GM21576 (cell line): ENCODE data around the gene HPRT1.
A peak's percentile ranks its signal among the peaks of the same experiment; 100 is the strongest.

Experiments
- ATAC-seq: cut with Tn5 transposase; IDR thresholded peaks from one replicate; pipeline ENCODE4 v1.9.1; 2021; ENCODE audit warnings: mild to moderate bottlenecking, moderate library complexity; ENCODE audit not compliant: unreplicated experiment

HPRT1 gene

DNA sequence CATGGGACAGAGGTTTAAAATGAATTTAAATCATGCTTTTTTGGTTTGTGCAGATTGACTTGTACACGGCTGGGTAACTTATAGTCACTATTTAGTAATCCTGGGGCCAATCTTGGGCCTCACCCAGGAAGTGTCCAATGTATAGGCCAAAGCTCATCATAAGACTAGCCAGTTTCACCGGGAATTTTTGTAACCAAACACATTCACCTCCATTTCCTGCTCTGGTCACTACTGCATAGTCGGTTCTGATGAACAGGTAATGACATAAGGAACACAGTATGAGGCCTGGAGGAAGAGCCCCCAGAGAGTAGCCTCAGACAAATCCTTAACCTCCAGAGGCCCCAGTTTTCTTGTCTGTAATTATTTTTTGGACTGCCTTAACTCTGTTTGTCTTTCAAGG lies 81.9 kb downstream of the HPRT1 start:
- ATAC-seq = no peak

- ATAC-seq = peak; percentile 67
Measured at GRCh38 chrX:134542485-134542884, 82.5 kb downstream of the HPRT1 start.

DNA sequence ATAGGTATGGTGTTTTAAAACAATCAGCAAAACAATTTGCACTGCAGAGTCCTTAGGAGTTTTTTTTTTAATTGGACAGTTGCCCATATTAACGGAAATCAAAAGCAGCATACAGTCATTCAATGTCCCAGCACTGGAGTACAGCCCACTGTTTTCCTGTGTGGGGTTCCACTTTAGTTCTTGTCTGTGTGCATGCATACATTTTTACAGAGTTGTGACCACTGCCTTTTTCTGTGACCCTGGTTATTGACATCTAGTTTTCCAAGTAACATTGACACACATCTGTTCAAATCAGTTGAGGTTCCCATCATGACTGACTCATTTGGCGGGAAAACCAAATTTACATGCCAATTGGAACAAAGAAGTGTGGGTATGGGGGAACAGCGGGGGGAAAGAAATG lies 83.3 kb downstream of the HPRT1 start:
- ATAC-seq = no peak

DNA sequence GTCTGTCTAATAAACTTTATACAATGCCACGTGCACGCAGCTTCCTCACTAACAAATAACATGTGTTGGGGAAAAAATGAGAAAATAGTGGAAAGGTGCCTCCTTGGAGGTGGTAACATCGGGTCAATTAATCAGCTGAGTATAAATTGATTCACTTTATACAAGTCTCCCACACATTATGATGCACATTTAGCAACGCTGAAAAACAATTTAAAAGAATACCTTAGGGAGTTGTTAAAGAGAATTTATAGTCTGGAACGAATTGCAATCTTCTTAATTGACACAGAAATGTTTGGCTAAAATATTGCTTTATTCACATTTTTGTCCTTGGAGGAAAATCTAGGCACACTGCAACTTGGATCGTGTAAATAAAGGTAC lies 84.2 kb downstream of the HPRT1 start:
- ATAC-seq = no peak

GRCh38 chrX:134544513-134545151 lies 84.7 kb downstream of the HPRT1 start:
- no peak for ATAC-seq

DNA sequence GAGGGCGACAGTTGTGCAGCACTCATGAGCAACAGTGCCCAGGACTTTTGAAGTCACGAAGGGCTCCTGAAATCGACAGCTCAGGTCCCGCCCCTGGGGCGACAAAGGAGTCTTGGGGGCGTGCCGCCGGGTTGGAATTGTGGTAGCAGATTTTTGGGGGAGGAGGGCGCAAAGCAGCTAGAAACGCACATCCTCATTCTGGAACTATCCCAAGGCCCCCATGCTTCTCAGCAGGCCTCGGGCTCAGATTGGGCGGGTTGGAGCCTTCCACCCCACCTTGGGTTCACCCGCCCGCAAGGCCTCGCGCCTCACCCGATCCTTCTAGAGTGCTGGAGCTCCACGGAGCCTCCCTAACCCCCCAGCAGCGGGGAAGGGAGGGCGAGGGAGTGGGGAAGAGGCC lies 85.5 kb downstream of the HPRT1 start:
- no peak for ATAC-seq

DNA sequence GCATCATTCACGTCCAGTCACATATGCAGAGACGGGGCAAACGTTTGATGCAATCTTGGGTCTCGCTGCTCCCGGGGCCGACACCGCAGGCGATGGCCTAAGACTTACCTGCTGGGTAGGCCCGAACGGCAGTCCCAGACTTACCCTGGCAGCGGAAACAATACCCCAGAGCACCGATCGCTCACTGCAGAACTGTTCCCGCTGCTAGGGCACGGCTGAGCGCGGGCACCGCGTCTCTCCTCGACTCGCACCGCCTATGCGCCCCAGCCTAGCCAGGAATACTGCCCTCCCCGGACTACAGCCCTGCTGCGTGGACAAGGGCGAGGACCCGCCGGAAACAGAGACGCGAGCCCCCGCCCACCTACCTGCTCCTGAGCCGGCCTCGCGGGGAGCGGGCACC lies 86.2 kb downstream of the HPRT1 start:
- no peak for ATAC-seq

DNA sequence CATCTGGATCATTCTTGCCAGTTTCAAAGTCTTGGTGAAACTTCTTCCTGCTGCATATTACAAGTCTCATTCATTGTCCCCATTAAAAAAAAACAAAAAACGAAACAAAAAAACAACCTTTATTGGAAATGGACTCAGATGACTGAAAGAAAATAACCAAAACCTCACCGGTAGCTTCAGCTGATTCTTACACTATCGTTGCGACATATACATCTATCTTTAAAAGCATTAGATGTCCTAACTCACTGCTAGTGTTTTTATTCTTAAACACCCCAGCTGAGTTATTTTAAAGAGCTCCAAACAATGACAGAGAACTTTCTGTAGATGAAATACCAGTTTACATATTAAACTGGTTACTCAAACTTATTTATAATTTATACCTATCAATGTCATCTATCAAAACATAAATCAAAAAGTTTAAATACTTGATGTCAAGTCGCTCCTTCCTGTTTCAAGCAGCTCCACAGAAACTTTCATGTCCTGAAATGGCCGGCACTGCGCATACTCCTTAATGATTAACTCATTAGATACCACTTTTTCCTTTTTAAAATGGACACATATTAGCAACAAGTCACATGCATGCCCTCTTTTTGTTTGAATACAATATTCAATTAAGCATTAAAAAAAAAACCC lies 87.2 kb downstream of the HPRT1 start:
- no peak for ATAC-seq

DNA sequence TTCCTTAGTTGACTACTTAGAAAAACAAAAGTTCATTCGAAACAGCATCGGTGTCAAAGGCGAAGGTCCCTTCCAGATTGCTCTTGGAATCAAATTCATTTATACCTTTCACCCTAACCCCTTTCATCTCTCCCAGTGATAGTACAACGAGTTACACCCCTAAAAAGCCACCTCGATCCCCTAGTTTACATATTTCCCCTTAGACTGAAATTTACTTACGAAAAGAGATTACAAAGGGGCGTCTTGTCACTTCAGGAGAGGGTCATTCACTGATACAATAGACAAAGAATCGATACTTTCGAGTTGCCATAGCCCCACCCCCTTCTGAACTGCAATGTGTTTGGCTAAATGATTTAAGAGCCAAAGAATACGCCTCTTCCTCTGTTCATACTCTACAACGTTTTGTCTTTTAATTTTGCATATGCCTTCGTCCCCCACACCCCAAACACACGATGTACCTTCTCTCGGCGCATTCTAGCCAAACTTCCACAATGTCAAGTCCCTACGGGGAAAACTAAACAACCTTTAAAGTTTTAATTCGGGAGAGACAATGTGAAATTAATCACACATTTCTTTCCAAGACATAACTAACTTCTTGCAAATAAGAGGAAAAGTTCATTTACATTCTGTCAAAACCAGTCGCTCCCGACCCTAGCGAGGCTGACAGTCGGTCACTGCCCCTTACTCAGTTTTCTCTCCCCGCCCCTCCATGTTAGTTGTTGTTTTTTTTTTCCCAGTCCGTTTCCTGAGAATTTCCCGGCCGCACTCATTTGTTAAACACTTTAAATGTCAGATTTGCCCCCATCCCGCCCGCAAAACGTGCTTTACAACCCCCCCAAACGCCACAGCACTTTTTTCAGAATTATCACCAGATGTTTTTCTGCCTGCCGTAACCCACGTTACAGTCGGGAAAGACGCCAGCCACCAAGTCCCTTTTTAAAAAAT lies 88.6 kb downstream of the HPRT1 start:
- peak; percentile 34 for ATAC-seq
